Measurements from ENCODE around the gene ARHGAP26. TPM values are rescaled to one million over a fixed set of nuclear protein-coding genes. Genes with fewer than 3 reads are reported as not detected.

Gene ARHGAP26
- total RNA-seq, 2 donors from 2014 or later = 27.5 to 80.7 TPM

- H3K4me1 ChIP-seq (ENCODE audit: control insufficient read depth in 1 of 2, low read depth in 2 of 2) = no peaks in the 10 kb centered on the region
- H3K27ac ChIP-seq = no peak overlapping the region
- DNase-seq (ENCODE audit: low spot score) = no peak
- peaks cover 19% of the 10 kb centered on the region for H3K36me3 ChIP-seq
- no peaks in the 10 kb centered on the region for H3K9me3 ChIP-seq
- TF ChIP-seq CTCF (IDR thresholded peaks at IDR 0.05) = no peak
- no peaks in the 10 kb centered on the region for H3K27me3 ChIP-seq (replicated peaks; ENCODE audit: insufficient read depth)
- ATAC-seq (ENCODE audit: insufficient number of reproducible peaks, low FRiP score, low read depth) = no peak
- H3K4me3 ChIP-seq = no peak overlapping the region
These were observed 141.6 kb downstream of the ARHGAP26 start for GRCh38 chr5:142911775-142912174.

DNA sequence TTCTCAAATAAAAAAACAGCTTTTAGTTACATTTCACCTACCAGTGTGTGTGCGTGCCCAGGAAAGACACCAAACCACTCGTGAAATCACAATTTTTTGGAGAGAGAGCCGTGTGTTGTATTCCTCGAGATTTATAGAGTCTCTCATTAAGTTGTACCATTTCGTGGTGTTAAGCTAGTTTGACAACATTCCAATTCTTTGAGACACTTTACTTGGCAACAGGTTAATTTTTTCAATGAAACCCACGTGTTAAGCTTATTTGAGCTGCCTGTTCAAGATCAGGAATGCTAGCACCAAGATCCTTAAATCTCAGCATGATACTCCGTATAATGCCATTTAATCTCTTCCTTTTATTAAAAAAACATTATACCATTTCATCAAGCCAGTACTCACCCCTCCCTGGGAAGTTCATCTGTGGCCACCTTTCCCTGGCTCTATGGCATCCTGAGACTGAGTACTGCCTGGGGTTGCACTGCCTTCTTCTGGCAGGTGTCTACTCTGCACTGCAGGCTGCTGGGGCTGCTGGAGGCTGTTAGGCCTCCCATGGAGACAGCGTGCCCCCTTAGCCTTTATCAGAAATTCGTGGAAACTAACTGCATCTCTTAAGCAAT, 143.7 kb downstream of the ARHGAP26 start:
- Histone ChIP-seq H3K9me3 (no peaks in the 10 kb centered on the region), H3K27ac (no peak overlapping the region), H3K4me3 (no peak overlapping the region), H3K4me1 (ENCODE audit: control insufficient read depth in 1 of 2, low read depth in 2 of 2) (no peaks in the 10 kb centered on the region), H3K36me3 (peaks cover 19% of the 10 kb centered on the region), H3K27me3 (replicated peaks; ENCODE audit: insufficient read depth) (no peaks in the 10 kb centered on the region)
- no peak for TF ChIP-seq CTCF (IDR thresholded peaks at IDR 0.05)
- ATAC-seq (ENCODE audit: insufficient number of reproducible peaks, low FRiP score, low read depth) = no peak
- no peak for DNase-seq (ENCODE audit: low spot score)

- Histone ChIP-seq H3K4me1 (ENCODE audit: control insufficient read depth in 1 of 2, low read depth in 2 of 2) (no peaks in the 10 kb centered on the region), H3K9me3 (no peaks in the 10 kb centered on the region), H3K27ac (no peak overlapping the region), H3K36me3 (peaks cover 19% of the 10 kb centered on the region), H3K4me3 (no peak overlapping the region), H3K27me3 (replicated peaks; ENCODE audit: insufficient read depth) (no peaks in the 10 kb centered on the region)
- ATAC-seq (ENCODE audit: insufficient number of reproducible peaks, low FRiP score, low read depth) (no peak), DNase-seq (ENCODE audit: low spot score) (no peak)
- TF ChIP-seq CTCF (IDR thresholded peaks at IDR 0.05) = no peak
These were observed 144.9 kb downstream of the ARHGAP26 start for GRCh38 chr5:142915038-142915437.

- ATAC-seq (ENCODE audit: insufficient number of reproducible peaks, low FRiP score, low read depth) = no peak
- Histone ChIP-seq H3K36me3 (peaks cover 11% of the 10 kb centered on the region), H3K9me3 (no peaks in the 10 kb centered on the region), H3K27ac (no peak overlapping the region), H3K4me1 (ENCODE audit: control insufficient read depth in 1 of 2, low read depth in 2 of 2) (no peaks in the 10 kb centered on the region), H3K27me3 (replicated peaks; ENCODE audit: insufficient read depth) (no peaks in the 10 kb centered on the region), H3K4me3 (no peak overlapping the region)
- no peak for TF ChIP-seq CTCF (IDR thresholded peaks at IDR 0.05)
- no peak for DNase-seq (ENCODE audit: low spot score)
These were observed 145.7 kb downstream of the ARHGAP26 start for GRCh38 chr5:142915813-142916424.

DNA sequence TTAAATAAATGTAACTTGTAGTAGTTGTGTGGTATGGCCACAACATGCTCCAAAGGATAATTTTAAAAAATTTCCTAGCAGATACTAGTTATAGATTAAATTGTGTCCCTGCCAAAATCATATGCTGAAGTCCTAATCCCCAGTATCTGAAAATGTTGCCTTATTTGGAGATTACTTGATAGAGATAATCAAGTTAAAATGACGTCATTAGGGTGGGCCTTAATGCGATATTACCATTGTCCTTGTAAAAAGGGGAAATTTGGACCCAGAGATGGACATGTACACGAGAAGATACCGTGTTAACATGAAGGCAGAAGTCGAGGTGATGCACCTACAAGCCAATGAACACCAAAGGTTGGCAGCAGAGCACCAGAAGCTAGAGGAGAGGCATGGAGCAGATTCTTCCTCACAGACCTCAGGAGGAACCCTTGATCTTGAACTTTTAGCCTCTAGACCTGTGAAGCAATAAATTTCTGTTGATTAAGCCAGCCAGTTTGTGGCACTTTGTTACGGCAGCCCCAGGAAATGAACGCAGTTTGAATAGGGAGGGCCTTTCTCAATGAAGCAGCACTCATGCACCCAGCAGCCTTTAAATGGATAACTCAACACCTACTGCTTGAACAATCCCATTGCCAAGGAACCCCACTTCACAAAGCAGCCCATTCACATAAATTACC, 148.9 kb downstream of the ARHGAP26 start:
- H3K4me1 ChIP-seq (ENCODE audit: control insufficient read depth in 1 of 2, low read depth in 2 of 2) = peaks cover 0 to 3% of the 10 kb centered on the region in 2 donors
- no peak for TF ChIP-seq CTCF (IDR thresholded peaks at IDR 0.05)
- H3K27ac ChIP-seq = no peak overlapping the region
- ATAC-seq (ENCODE audit: insufficient number of reproducible peaks, low FRiP score, low read depth) = no peak
- H3K4me3 ChIP-seq = no peak overlapping the region
- DNase-seq (ENCODE audit: low spot score) = no peak
- H3K36me3 ChIP-seq = no peaks in the 10 kb centered on the region
- H3K9me3 ChIP-seq = no peaks in the 10 kb centered on the region
- H3K27me3 ChIP-seq (replicated peaks; ENCODE audit: insufficient read depth) = no peaks in the 10 kb centered on the region

Measured in thoracic aorta (tissue), 2 donors.